ENCODE measurements around the gene FRMD8. TPM values are rescaled to one million over a fixed set of nuclear protein-coding genes. Genes with fewer than 3 reads are reported as not detected.

FRMD8 gene
- total RNA-seq, 1 experiment from 2014 or later, result 51.1 TPM

GRCh38 chr11:65428578-65429067 is 42.2 kb downstream of the FRMD8 start:
- ChIA-PET POLR2A (ENCODE audit: low non-redundant PET) (interaction anchor here (0.7 kb wide), 1 partner anchor 43 kb away, joined by 3 read pairs; no protein-coding TSS in a partner anchor), CTCF (no interaction called here)
- peak overlapping the region; percentile 66 for H3K4me3 ChIP-seq (ENCODE audit: low read depth, low read length, poor library complexity, severe bottlenecking)
- intact Hi-C loops (cut with micrococcal nuclease; ENCODE audit: unreplicated experiment), result no loop called here
- DNase-seq (ENCODE audit: low spot score), result no peak
- TF ChIP-seq, protein P1, sequence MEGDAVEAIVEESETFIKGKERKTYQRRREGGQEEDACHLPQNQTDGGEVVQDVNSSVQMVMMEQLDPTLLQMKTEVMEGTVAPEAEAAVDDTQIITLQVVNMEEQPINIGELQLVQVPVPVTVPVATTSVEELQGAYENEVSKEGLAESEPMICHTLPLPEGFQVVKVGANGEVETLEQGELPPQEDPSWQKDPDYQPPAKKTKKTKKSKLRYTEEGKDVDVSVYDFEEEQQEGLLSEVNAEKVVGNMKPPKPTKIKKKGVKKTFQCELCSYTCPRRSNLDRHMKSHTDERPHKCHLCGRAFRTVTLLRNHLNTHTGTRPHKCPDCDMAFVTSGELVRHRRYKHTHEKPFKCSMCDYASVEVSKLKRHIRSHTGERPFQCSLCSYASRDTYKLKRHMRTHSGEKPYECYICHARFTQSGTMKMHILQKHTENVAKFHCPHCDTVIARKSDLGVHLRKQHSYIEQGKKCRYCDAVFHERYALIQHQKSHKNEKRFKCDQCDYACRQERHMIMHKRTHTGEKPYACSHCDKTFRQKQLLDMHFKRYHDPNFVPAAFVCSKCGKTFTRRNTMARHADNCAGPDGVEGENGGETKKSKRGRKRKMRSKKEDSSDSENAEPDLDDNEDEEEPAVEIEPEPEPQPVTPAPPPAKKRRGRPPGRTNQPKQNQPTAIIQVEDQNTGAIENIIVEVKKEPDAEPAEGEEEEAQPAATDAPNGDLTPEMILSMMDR (conservative IDR thresholded peaks at IDR 0.05; ENCODE audit: low read depth, low read length), result no peak
- no peak for TF ChIP-seq EZH2 (IDR thresholded peaks at IDR 0.05; ENCODE audit: borderline replicate concordance, low read depth, low read length, poor library complexity, severe bottlenecking)
- H3K27ac ChIP-seq (ENCODE audit: low read depth, low read length, poor library complexity, severe bottlenecking), result peak overlapping the region; percentile 100
- H3K27me3 ChIP-seq (replicated peaks; ENCODE audit: insufficient read depth, low read depth, low read length, poor library complexity), result no peaks in the 10 kb centered on the region
- BruUV-seq (replicated peaks), result no TSS peak
- H3K36me3 ChIP-seq (ENCODE audit: insufficient read depth, low read length, poor library complexity, severe bottlenecking), result peaks cover 40% of the 10 kb centered on the region
- H3K9me3 ChIP-seq (ENCODE audit: low read depth, low read length, poor library complexity, severe bottlenecking), result no peaks in the 10 kb centered on the region
- H3K4me1 ChIP-seq (ENCODE audit: insufficient read depth, low read length, poor library complexity, severe bottlenecking), result peaks cover 66% of the 10 kb centered on the region

DNA sequence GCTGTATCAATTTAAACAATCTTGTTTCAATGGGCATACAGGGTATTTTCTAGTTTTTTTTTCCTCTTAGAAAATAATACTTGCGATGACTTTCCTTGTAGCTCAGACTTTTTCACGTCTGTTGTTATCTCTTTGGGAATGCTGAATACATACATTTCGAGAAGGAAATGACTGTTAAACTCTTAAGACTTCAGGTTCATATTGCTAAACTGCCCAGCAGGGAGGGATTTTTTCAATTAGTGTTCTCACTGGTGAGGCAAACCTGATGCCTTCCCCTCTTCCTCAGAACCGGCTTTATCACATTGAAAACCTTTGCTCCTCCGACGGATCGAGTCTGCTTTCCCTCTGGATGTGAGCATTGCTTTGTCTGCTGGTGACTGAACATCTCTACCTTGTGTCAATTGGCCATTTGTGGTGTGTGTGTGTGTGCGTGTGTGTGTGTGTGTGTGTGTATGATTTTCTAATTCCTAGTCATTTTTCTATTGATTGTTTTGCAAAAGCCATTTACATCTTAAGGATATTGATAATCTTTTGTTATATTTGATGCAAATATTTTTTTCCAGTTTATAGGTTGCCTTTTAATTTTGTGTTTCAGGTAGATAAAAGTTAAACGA is 42.7 kb downstream of the FRMD8 start:
- no peak for DNase-seq (ENCODE audit: low spot score)
- Histone ChIP-seq H3K4me3 (ENCODE audit: low read depth, low read length, poor library complexity, severe bottlenecking) (peak overlapping the region; percentile 66), H3K27me3 (replicated peaks; ENCODE audit: insufficient read depth, low read depth, low read length, poor library complexity) (no peaks in the 10 kb centered on the region), H3K9me3 (ENCODE audit: low read depth, low read length, poor library complexity, severe bottlenecking) (no peaks in the 10 kb centered on the region), H3K36me3 (ENCODE audit: insufficient read depth, low read length, poor library complexity, severe bottlenecking) (peaks cover 39% of the 10 kb centered on the region), H3K27ac (ENCODE audit: low read depth, low read length, poor library complexity, severe bottlenecking) (peak overlapping the region; percentile 100), H3K4me1 (ENCODE audit: insufficient read depth, low read length, poor library complexity, severe bottlenecking) (peaks cover 66% of the 10 kb centered on the region)
- BruUV-seq (replicated peaks), result no TSS peak
- no peak for TF ChIP-seq EZH2 (IDR thresholded peaks at IDR 0.05; ENCODE audit: borderline replicate concordance, low read depth, low read length, poor library complexity, severe bottlenecking)
- TF ChIP-seq, protein P1 (conservative IDR thresholded peaks at IDR 0.05; ENCODE audit: low read depth, low read length), result no peak
- ChIA-PET POLR2A (ENCODE audit: low non-redundant PET) (interaction anchor here (0.7 kb wide), 1 partner anchor 43 kb away, joined by 3 read pairs; no protein-coding TSS in a partner anchor), CTCF (no interaction called here)
- intact Hi-C loops (cut with micrococcal nuclease; ENCODE audit: unreplicated experiment), result no loop called here

DNA sequence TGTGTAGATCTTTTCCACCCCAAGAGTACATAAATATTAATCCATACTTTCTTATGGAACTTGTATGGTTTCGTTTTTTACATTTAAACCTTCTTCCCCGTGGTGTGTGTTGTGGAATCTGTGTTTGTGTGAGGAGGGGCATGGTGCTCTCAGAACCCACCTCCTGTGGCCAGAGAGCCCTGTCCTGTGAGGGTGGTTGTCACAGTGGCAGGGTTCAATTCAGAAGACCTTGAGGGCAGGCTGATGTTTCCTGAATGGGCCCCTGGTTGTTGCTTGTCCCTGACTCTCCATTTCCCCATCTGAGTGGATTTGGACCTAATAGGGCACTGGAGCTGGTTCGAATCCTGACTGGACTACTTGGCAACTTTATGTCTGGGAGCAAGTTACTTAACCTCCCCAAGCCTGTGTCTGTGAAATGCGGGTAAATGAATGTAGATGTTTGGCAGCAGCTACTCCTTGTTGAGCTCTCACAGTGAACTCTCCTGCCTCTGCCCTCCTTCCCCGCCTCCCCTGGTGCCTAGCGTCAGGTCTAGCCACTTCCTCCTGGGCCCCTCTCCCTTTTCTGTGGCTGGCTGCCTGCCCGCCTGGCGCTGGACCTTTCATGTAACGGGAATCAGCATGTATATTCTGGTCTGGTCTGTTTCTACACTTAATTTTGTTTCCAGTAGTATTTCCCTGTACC is 43.4 kb downstream of the FRMD8 start:
- ChIA-PET CTCF (no interaction called here), POLR2A (ENCODE audit: low non-redundant PET) (interaction anchor here (0.6 to 1.2 kb wide), 4 partner anchors 11 to 545 kb away, joined by 3 to 7 read pairs (median 4); no protein-coding TSS in a partner anchor)
- Histone ChIP-seq H3K9me3 (ENCODE audit: low read depth, low read length, poor library complexity, severe bottlenecking) (no peaks in the 10 kb centered on the region), H3K4me1 (ENCODE audit: insufficient read depth, low read length, poor library complexity, severe bottlenecking) (peaks cover 60% of the 10 kb centered on the region), H3K27ac (ENCODE audit: low read depth, low read length, poor library complexity, severe bottlenecking) (peak overlapping the region; percentile 100), H3K36me3 (ENCODE audit: insufficient read depth, low read length, poor library complexity, severe bottlenecking) (peaks cover 39% of the 10 kb centered on the region), H3K27me3 (replicated peaks; ENCODE audit: insufficient read depth, low read depth, low read length, poor library complexity) (no peaks in the 10 kb centered on the region), H3K4me3 (ENCODE audit: low read depth, low read length, poor library complexity, severe bottlenecking) (peak overlapping the region; percentile 66)
- no peak for DNase-seq (ENCODE audit: low spot score)
- TF ChIP-seq, protein P1 (conservative IDR thresholded peaks at IDR 0.05; ENCODE audit: low read depth, low read length), result no peak
- TF ChIP-seq EZH2 (IDR thresholded peaks at IDR 0.05; ENCODE audit: borderline replicate concordance, low read depth, low read length, poor library complexity, severe bottlenecking), result no peak
- BruUV-seq (replicated peaks), result no TSS peak
- intact Hi-C loops (cut with micrococcal nuclease; ENCODE audit: unreplicated experiment), result loop anchor here (5.0 kb wide), 1 partner anchor 48 kb away; the partner anchor contains the start of gene SLC25A45

All from A673 (cell line).